GM06990 (cell line): Measurements from ENCODE around the gene TRERF1.

Experiments
- DNase-seq: peaks from one replicate; pipeline ENCODE4 v3.0.0-alpha.2; 2011; ENCODE audit not compliant: insufficient read length; ENCODE audit errors: extremely low read depth
- H3K27me3 ChIP-seq: replicated peaks from 2 replicates; pipeline ENCODE4 v1.6.0; 2011; ENCODE audit warnings: low read length; ENCODE audit not compliant: control insufficient read depth, insufficient read depth
- H3K36me3 ChIP-seq: 2 replicates; pipeline ENCODE4 v1.5.1; 2011; ENCODE audit warnings: low read length; ENCODE audit not compliant: control insufficient read depth, insufficient read depth
- H3K4me3 ChIP-seq: replicated peaks from 2 replicates; pipeline ENCODE4 v1.5.1; 2011; ENCODE audit warnings: low read depth, mild to moderate bottlenecking, control low read depth, low read length
- TF ChIP-seq, protein P1 (sequence below): IDR thresholded peaks from 2 replicates; pipeline ENCODE4 v1.5.1; 2011; ENCODE audit warnings: low read length, control low read depth, mild to moderate bottlenecking, inconsistent platforms; ENCODE audit not compliant: insufficient read depth, poor library complexity, severe bottlenecking

The TRERF1 gene

DNA sequence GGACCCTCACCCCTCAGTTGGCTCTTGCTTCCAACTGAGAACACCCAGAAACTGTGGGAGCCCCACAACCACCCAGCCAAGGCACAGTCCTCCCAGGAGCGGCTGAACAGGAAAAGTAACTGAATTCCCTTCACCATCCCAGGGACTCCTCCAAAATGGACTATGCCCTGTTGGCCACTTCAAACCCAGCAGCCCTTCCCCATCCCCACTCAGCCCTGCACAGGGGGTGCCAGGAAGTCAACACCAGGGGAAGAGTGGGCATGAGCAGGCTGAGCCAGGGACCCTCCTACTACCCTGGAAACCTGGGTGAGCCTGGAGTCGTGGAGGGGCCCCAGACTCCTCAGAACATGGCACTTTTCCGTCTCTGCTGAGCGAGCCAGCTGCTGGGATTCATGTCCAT lies 267.3 kb downstream of the TRERF1 start:
- Histone ChIP-seq H3K27me3 (no peaks in the 10 kb centered on the region), H3K4me3 (no peak overlapping the region), H3K36me3 (no peaks in the 10 kb centered on the region)
- DNase-seq = no peak
- TF ChIP-seq, protein P1, sequence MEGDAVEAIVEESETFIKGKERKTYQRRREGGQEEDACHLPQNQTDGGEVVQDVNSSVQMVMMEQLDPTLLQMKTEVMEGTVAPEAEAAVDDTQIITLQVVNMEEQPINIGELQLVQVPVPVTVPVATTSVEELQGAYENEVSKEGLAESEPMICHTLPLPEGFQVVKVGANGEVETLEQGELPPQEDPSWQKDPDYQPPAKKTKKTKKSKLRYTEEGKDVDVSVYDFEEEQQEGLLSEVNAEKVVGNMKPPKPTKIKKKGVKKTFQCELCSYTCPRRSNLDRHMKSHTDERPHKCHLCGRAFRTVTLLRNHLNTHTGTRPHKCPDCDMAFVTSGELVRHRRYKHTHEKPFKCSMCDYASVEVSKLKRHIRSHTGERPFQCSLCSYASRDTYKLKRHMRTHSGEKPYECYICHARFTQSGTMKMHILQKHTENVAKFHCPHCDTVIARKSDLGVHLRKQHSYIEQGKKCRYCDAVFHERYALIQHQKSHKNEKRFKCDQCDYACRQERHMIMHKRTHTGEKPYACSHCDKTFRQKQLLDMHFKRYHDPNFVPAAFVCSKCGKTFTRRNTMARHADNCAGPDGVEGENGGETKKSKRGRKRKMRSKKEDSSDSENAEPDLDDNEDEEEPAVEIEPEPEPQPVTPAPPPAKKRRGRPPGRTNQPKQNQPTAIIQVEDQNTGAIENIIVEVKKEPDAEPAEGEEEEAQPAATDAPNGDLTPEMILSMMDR = no peak

DNA sequence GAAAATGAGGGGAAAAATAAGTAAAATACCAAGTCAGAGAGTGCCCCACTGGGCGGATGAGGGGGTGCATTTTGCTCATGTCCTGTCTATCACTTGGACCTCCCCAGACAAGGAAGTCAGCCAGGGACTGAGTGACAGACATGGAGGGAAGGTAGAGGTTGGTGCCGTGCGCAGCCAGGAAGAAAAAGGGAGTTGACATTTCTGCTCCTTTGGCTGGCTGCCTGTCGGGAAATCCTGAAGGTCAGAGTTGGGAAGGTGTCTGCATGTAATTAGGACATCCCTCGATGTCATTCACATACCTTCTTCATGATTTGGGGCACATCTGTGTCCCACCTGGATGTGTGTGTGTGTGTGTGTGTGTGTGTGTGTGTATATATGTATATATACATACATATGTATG lies 269.6 kb downstream of the TRERF1 start:
- DNase-seq = no peak
- H3K4me3 ChIP-seq = no peak overlapping the region
- H3K36me3 ChIP-seq = no peaks in the 10 kb centered on the region
- H3K27me3 ChIP-seq = no peaks in the 10 kb centered on the region
- TF ChIP-seq, protein P1 = no peak

DNA sequence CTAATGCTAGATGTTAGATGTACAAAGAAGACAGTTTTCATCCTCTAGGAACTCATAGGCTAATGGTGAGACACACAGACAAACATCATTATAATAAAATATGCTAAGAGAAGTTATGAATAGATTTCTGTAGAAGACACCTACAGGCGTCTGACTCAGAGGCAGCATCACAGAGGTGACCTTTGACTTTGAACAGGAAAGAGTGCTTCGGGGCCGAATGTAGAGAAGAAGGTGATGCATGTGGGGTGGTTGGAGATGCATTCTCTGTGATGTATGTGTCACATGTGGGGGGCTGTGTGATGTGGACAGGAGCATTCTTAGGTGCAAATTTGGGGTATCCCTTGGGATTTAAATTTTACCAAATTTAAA lies 271.8 kb downstream of the TRERF1 start:
- no peaks in the 10 kb centered on the region for H3K27me3 ChIP-seq
- TF ChIP-seq, protein P1 = no peak
- H3K36me3 ChIP-seq = no peaks in the 10 kb centered on the region
- no peak overlapping the region for H3K4me3 ChIP-seq
- DNase-seq = no peak

DNA sequence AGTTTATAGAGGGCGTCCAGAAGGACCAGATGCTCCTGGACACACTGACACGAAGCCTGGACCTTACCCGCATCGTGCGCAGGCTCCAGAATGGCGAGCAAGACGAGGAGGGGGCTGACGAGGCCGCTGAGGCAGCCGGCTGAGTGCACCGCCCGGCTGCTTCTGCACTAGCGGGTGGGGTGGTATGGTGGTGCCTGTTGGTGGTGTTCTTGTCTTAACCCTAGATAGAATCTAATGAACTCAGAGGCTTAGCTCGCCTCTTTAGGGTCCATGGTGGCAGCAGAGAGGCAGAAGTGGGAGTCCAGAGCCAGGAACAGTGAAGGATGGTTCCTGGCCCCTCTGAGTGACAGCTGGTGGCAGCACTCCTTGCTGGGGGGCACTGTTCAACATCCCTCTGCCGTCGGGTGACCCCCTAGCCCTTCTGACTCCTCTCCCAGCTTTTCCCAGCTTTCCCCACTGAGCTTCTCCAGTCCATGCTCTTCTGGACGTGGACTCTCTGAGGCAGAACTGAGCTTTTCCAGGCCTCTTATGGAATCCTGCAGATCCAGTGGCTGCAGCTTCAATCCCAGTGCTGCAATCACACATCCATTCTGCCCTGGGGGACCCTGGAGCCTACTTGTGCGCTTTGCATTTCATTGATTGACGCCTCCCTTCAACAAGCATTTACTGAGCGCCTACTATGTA lies 272.3 kb downstream of the TRERF1 start:
- Histone ChIP-seq H3K27me3 (no peaks in the 10 kb centered on the region; the same call in 1 of the 2 replicates), H3K4me3 (no peak overlapping the region), H3K36me3 (no peaks in the 10 kb centered on the region)
- DNase-seq = no peak
- TF ChIP-seq, protein P1 = no peak

DNA sequence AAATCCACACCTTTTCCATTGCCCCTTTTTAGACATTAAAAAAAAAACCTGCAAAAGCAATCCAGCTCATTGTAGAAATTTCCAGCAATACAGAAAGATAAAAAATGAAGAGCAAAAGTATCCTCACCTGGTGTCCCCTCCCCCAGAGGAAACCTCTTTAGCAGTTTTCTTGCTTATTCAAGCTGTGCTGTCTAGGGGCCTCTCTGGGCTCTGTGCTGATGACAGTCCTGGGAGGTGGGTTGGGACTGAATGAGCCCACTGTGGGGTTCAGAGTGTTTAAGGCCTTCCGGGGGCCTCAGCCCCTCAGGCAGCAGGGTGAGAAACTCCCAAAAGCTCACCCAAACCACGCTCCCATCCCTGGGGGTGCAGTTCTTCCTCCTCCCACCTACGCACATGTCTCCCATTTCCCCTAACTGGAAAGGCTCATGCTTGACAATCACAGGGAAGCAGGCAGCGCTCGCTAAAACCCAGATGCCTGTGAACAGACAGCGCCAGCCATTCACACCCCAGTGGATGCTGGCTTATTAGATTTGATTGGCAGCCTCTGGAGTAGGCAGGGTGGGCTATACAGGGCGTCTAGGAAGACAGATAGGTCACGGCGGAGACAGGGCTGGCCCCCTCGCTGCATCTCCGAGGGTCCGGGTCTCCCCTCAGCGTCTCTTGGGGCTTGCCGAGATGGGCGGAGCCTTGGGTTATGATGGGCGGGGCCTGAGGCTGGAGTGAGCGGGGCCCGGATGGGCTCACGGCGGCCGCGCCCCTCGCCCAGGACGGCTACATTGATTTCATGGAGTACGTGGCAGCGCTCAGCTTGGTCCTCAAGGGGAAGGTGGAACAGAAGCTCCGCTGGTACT lies 274.0 kb downstream of the TRERF1 start:
- TF ChIP-seq, protein P1 = no peak
- no peak overlapping the region for H3K4me3 ChIP-seq
- no peaks in the 10 kb centered on the region; the same call in 1 of the 2 replicates for H3K27me3 ChIP-seq
- DNase-seq = no peak
- no peaks in the 10 kb centered on the region for H3K36me3 ChIP-seq
